Measurements from ENCODE around the gene PSPH.

The PSPH gene

DNA sequence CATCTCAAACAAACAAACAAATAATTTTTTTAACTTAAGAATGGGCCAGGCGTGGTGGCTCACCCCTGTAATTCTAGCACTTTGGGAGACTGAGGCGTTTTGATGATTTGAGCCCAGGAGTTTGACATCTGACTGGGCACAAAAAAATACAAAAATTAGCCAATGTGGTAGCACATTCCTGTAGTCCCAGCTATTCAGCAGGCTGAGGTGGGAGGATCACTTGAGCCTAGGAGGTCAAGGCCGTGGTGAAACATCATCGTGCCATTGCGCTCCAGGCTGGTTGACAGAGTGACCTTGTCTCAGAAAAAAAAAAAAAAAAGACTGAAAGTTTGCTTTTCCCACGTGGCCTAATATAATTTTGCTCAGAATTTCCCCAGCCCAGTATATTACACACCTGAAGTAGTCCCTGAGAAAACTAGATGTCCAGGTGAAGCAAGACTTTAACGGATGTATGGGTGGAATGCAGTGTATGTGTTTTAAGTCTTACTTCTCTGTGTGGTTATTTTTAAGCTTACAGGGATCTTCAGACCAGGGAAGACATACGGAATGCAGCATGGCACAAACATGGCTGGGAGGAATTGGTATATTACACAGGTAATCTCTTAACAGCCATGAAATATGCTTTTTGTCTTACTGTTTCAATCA, 54.3 kb downstream of the PSPH start:
- no peak for DNase-seq (ENCODE audit: low spot score)

- no peak for DNase-seq (ENCODE audit: low spot score)
Observed at GRCh38 chr7:55992346-55992745, 58.9 kb downstream of the PSPH start.

GRCh38 chr7:55983537-55983936, 67.7 kb downstream of the PSPH start:
- no peak for DNase-seq (ENCODE audit: low spot score)

- no peak for DNase-seq (ENCODE audit: low spot score)
Observed at GRCh38 chr7:55980266-55980665, 71.0 kb downstream of the PSPH start.

GRCh38 chr7:55977831-55978230, 73.4 kb downstream of the PSPH start:
- peak; percentile 62 for DNase-seq (ENCODE audit: low spot score)

- DNase-seq (ENCODE audit: low spot score): no peak
Observed at GRCh38 chr7:55975988-55976633, 75.1 kb downstream of the PSPH start.

- DNase-seq (ENCODE audit: low spot score): no peak
Observed at GRCh38 chr7:55973747-55974250, 77.4 kb downstream of the PSPH start.

- DNase-seq (ENCODE audit: low spot score): no peak
Observed at GRCh38 chr7:55970978-55971377, 80.3 kb downstream of the PSPH start.

GRCh38 chr7:55970561-55970960, 80.7 kb downstream of the PSPH start:
- DNase-seq (ENCODE audit: low spot score): no peak

DNA sequence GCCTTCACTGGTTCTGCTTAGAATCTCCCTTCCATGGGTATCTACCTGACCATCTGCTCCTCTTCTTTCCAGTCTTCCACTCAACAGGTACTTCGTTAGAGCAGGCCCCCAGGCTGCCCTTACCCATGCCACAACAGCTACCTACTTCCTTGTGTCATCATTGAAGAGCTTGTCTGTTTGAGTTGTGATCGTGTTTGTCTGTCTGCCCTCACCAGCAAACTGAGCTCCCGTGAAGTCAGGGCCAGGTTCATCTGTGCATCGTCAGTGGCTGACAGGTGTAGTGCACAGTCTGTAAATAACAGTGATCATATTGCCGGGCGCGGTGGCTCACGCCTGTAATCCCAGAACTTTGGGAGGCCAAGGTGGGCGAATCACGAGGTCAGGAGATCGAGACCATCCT, 81.9 kb downstream of the PSPH start:
- DNase-seq (ENCODE audit: low spot score): no peak

GRCh38 chr7:55966851-55967250, 84.4 kb downstream of the PSPH start:
- no peak for DNase-seq (ENCODE audit: low spot score)

- DNase-seq (ENCODE audit: low spot score): no peak
Observed at GRCh38 chr7:55965805-55966421, 85.3 kb downstream of the PSPH start.

GRCh38 chr7:55965100-55965470, 86.2 kb downstream of the PSPH start:
- no peak for DNase-seq (ENCODE audit: low spot score)

GRCh38 chr7:55964261-55965099, 86.8 kb downstream of the PSPH start, which contains the start of gene NIPSNAP2:
TSS of gene NIPSNAP2 (plus strand) at chr7:55964585. CDS start at chr7:55964610, 25 bp downstream.
- DNase-seq (ENCODE audit: low spot score): peak; percentile 77

DNA sequence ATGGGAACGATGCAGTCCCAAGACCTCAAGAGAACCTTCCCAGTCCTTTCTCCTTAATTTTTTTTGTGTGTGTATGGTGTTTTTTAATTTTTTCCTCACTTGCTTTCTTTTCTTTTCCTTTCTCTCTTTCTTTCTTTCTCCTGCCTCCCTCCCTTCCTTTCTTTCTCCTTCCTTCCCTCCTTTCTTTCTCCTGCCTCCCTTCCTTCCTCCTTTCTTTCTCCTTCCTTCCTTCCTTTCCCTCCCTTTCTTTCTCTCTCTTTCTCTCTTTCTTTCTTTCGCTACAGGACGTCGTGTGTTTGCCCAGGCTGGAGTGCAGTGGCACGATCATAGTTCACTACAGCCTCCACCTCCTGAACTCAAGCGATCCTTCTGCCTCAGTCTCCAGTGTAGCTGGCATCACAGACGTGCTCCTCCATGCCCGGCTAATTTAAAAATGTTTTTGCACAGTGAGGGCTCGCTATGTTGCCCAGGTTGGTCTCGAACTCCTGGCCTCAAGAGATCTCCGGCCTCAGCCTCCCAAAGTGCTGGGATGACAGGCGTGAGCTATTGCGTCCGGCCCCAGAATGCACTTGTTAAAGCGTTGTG, 87.6 kb downstream of the PSPH start:
- no peak for DNase-seq (ENCODE audit: low spot score)

DNA sequence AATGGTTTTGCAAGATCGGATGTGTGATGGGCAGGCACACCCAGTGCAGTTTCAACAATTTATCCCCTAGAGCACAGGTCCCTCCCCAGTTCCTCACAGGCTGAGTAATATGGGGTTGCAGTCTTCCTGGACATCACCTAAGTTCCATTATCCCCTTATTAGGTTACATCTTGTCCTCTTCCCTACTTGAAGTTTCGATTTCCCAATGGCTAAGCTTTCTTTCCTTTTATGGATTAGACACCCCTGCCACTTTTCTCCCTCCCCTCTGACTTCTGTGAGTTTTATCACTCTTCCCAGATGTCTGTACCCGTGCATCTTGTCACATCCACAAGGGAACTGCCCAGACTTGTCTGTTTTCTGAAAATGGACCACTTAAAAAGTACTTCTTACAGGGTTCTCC, 89.2 kb downstream of the PSPH start:
- no peak for DNase-seq (ENCODE audit: low spot score)

Data from hepatic stellate cell (primary cell).